Measurements from ENCODE around the gene BRF1.
"Not testable (repeated sequence)": the region's sequence is repeated elsewhere in the genome, so short reads cannot be mapped to it uniquely, and the experiment has no call there.

Gene BRF1

GRCh38 chr14:105300542-105301102, at the start of gene BRF1:
TSS of gene BRF1 (minus strand) at chr14:105301001. CDS start at chr14:105300629, 372 bp downstream.
- DNase-seq (ENCODE audit: low read depth in 2 of 2), result peak; percentile 96 to 97

GRCh38 chr14:105349992-105350391, 49.2 kb upstream of the BRF1 start:
- DNase-seq (ENCODE audit: low read depth in 2 of 2), result no peak

GRCh38 chr14:105348945-105349699, 48.3 kb upstream of the BRF1 start:
- DNase-seq (ENCODE audit: low read depth in 2 of 2), result no peak

DNA sequence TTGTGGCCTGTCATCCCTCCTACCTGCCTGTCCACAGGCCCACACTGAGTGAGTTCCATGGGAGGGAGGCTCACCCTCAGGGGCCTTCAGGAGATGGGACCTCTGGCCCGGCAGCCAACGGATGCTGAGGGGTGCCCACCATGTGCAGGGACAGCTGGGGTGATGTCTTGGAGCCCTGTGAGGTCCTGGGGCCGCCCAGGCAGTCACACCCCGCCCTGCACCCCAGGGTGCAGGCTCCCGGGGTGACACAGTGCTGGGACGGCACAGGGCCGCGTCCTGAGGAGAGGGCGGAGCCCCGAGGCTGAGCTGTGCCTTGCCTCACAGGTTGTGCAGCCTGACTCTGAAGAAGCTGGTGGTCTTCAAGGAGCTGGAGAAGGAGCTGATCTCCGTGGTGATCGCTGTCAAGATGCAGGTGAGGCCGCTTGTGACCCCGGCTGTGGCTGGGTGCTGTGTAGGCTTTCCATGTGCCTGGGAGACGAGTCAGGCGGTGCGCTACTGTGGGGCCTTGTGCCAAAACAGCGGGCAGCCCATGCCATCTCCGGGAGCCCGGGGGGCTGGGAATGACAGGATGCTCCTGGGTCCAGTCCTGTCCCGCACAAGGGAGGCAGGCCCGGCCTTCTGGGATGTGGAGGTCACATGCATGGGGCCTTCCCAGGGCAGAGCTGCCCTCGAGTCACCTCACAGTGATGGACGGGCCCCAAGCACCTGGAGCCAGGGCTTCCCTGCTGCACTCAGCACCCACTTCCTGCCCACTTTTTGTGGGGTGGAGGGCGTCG, 47.6 kb upstream of the BRF1 start:
- DNase-seq (ENCODE audit: low read depth in 2 of 2), result no peak

DNA sequence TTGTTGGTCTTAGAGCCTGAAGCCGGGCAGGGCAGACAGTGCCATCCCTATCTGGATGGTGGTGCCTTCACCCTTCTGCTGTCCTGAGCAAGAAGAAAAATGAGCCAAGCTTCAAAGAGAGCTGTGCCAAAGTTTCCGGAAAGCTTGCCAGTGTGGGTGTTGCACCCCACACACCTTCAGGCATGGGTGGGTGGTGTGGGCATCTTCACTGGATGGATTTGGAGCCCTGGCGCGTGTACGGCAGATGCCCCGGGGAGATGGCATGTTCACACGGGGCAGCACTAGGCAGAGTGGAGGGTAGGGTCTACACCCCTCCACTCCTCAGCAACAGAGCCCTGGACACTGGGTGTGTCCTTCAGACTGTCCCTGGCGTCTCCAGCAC, 46.8 kb upstream of the BRF1 start:
- no peak for DNase-seq (ENCODE audit: low read depth in 2 of 2)

GRCh38 chr14:105346876-105347586, 46.2 kb upstream of the BRF1 start:
- DNase-seq (ENCODE audit: low read depth in 2 of 2), result no peak

DNA sequence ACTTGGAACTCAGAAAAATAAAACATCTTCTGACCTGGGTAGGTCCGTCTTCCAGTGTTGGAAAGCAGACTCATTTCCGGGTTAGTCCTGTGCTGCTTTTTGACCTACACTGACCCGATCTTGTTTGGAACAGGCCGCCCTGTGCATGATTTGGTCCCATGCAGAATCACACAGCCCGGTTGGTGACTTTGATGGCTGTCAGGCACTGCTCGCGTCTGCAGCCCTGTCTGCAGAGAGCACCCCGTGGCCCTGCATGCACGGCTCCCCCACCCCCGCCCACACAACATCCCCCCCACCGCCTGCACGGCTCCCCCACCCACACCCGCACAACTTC, 45.4 kb upstream of the BRF1 start:
- no peak for DNase-seq (ENCODE audit: low read depth in 2 of 2)

DNA sequence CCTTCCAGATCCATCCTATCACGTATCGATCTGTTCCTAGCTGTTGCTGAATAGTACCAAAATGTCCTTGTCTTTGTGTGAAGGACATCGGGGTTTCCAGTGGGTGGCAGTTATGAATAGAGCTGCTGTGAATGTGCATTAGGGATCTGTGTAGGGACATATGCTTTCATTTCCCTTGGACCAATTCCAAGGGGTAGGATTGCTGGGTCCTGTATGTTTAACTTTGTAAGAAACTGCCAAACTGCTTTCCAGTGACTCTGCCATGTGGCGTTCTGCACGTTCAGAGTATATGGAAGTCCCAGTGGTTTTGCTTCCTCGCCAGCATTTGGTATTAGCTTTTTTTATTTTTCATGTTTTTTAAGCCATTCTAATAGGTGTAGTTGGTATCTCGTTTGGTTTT, 42.4 kb upstream of the BRF1 start:
- DNase-seq (ENCODE audit: low read depth in 2 of 2), result no peak

DNA sequence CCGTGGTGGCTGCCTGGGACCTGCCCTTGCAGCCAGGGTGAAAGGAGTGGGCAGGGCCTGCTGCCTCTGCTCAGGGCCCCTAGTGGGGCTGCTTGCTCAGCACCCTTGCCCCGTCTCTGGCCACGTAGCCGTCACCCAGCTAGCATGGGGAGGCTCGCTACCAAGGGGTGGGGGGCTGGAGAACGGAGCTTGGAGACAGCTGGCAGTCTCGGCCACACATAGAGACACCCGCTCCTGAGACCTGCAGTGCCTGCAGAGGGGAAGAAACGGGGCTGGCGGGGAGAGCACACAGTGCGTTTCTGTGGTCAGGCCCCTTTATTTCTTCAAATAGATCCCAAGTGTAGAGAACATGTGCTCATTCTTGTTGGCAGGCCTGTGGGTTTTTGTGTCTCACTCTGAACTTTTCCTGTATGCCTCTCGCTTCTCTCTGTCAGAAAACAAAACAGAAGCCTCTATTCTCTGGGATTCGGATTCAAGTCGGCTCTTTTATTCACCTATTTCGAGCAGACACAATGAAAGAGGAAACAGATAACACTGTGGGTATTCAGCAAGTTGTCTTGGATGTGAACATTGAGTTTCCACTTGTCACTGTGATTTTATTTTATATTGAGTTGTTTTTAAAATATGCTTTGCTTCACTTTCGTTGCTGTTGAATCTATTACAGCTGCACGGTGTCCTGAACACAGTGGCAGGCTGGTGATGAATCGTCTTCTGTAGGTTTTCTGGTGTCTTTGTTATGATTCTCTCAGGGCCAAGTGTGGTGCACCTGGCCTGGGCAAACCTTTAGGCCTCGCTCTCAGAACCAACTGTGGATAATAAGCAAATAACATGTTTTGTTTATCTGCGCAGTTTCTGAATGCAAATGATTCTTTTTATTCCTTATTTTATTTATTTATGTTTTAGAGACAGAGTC, 40.3 kb upstream of the BRF1 start:
- DNase-seq (ENCODE audit: low read depth in 2 of 2), result no peak

- DNase-seq (ENCODE audit: low read depth in 2 of 2), result no peak
Observed at GRCh38 chr14:105337966-105338741, 37.4 kb upstream of the BRF1 start.

DNA sequence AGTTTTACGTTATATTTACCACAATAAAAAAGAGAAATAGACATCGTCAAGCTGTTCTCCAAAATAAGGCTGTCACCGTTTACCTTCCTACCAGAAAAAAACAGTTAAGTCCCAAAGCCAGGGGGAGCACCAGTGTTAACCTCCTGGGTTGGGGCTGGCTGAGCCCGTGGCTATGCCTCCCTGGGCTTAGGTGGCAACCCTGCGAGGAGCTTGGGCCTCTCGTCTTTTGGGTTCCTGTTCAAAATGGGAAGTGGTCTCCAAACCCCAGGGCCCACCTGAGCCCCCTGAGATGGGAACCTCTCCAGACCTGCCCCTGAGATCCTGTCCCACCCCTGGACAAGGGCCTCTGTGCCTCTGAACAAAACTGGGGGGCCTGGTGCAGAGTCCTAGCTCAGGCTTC, 36.6 kb upstream of the BRF1 start:
- DNase-seq (ENCODE audit: low read depth in 2 of 2), result no peak

GRCh38 chr14:105336477-105337287, 35.9 kb upstream of the BRF1 start:
- no peak for DNase-seq (ENCODE audit: low read depth in 2 of 2)

DNA sequence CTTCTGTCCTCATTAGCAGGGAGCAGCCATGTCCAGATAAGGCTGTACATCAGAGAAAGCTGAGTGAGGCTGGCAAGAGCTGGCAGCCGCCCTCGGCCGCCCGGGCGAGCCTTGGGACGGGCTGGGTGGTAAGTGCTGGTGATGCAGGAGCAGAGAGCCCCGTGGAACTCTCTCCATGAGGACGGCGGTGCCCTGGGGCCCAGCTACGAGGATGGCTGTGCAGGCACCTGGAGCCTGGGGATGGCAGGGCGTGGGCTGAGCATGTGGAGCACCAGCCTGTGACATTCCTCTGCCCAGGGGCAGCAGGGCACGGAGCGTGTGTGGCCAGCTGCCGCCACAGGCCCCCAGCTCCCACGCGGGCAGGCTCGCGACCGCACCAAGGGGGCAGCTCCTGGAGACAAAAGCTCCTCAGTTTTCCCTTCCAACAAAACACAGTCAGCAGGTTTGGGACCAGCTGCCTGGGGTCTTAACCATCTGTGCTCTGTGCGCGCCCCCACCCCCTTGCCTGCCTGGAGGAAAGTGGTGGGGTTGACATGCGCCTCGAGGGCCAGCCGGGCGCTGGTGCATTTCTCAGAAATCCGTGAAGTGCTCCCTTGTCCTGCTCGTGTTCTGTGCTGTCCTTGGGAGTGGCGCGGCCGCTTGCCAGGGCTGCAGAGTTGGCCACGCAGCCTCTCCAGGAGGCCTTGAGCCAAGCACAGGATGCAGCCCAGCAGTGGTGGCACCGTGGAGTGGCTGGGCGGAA, 35.1 kb upstream of the BRF1 start:
- no peak for DNase-seq (ENCODE audit: low read depth in 2 of 2)

DNA sequence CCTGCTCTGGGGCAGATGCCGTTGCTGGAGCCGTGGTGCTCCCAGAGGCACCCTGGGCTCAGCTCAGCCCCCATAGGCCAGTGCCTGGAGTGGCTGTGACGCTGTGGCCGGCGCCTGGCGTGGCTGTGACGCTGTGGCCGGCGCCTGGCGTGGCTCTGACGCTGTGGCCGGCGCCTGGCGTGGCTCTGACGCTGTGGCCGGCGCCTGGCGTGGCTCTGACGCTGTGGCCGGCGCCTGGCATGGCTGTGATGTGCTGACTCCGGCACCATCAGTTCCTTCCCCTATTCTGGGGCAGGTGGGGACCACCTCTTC, 34.4 kb upstream of the BRF1 start:
- not testable (repeated sequence) for DNase-seq (ENCODE audit: low read depth in 2 of 2)

DNA sequence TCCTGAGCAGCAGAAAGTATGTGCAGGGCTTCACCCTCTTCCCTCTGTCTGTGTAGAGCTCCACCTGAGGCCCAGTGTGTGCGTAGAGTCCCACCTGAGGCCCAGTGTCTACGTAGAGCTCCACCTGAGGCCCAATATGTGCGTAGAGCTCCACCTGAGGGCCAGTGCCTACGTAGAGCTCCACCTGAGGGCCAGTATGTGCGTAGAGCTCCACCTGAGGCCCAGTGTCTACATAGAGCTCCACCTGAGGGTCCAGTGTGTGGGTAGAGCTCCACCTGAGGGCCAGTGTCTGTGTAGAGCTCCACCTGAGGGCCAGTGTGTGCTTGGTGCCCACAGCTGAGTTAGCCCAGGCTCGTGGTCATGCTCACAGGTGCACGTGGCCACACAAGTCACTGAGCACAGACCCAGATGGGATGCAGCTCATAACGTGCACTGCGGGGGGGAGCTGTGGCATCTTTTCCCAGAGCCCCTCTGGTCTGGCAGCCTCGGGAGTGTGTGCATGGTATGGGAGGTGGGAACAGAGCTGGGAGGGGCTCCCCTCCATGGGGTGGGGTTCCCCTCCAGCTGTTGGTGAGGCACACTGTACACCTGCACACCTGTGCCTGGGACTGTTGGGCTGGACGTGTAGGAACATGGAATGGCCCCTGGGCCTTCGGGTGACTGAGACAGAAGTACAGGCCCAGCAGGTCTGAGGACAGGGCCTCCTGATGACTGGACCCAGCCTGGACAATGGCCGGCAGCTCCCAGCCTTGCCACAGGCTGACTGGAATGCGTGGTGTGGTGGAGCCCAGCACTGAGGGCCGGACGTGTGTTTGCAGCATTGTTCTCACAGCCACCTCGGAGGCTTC, 33.8 kb upstream of the BRF1 start:
- DNase-seq (ENCODE audit: low read depth in 2 of 2), result no peak

- DNase-seq (ENCODE audit: low read depth in 2 of 2), result no peak
Observed at GRCh38 chr14:105333613-105334364, 33.0 kb upstream of the BRF1 start.

- no peak for DNase-seq (ENCODE audit: low read depth in 2 of 2)
Observed at GRCh38 chr14:105333020-105333490, 32.3 kb upstream of the BRF1 start.
